Thymus (tissue), 11 donors: Measurements from ENCODE around the gene MYNN. TPM values are rescaled to one million over a fixed set of nuclear protein-coding genes. Genes with fewer than 3 reads are reported as not detected.

ENCODE experiments used
- DNase-seq, 9 donors: peaks; one replicate each; pipeline ENCODE4 v3.0.0-alpha.2; 2013; ENCODE audit warnings: low spot score in 9 of 9, low read depth in 6 of 9, missing footprints in 1 of 9
- H3K27ac ChIP-seq, 2 donors: one replicate each; pipeline ENCODE4 v1.5.1; 2013; ENCODE audit warnings: control low read depth in 1 of 2, low read depth in 1 of 2, low read length in 1 of 2, mild to moderate bottlenecking in 1 of 2, moderate library complexity in 1 of 2
- H3K27me3 ChIP-seq, 2 donors: one replicate each; pipeline ENCODE4 v1.5.1; 2013; ENCODE audit warnings: low read length in 1 of 2; ENCODE audit not compliant: control insufficient read depth in 2 of 2, insufficient read depth in 1 of 2
- H3K36me3 ChIP-seq, 2 donors: one replicate each; pipeline ENCODE4 v1.5.1; 2013; ENCODE audit warnings: low read length in 1 of 2, mild to moderate bottlenecking in 1 of 2, moderate library complexity in 1 of 2; ENCODE audit not compliant: control insufficient read depth in 2 of 2, insufficient read depth in 2 of 2
- H3K4me1 ChIP-seq, 2 donors: one replicate each; pipeline ENCODE4 v1.5.1; 2013; ENCODE audit warnings: low read length in 2 of 2; ENCODE audit not compliant: control insufficient read depth in 2 of 2, insufficient read depth in 2 of 2
- H3K4me3 ChIP-seq, 2 donors: one replicate each; pipeline ENCODE4 v1.5.1; 2013; ENCODE audit warnings: low read length in 2 of 2, control low read depth in 1 of 2, mild to moderate bottlenecking in 1 of 2
- H3K9me3 ChIP-seq, 2 donors: one replicate each; pipeline ENCODE4 v1.5.1; 2013; ENCODE audit warnings: low read length in 1 of 2, mild to moderate bottlenecking in 1 of 2; ENCODE audit not compliant: control insufficient read depth in 2 of 2, insufficient read depth in 1 of 2
- WGBS: extraction: QIAGEN DNeasy Blood & Tissue Kit; methylation state at CpG from one replicate; pipeline ENCODE4 v1.1.7; 2013; 5-methylcytosine and 5-hydroxymethylcytosine counted together
- polyA plus RNA-seq: library from polyadenylated mRNA; stranded (reverse); fragments of 200-250 nt; gene quantifications from one replicate; pipeline ENCODE4 v1.2.3, GENCODE V29; 2013
- total RNA-seq: library from RNA; stranded (reverse); fragments of 120-200 nt; gene quantifications from one replicate; pipeline ENCODE4 v1.2.4, GENCODE V29; 2013
- donor health status: healthy.

MYNN gene
- total and polyA plus RNA-seq, 2 donors: 15.4 to 26.1 TPM

- no peaks in the 10 kb centered on the region for H3K27me3 ChIP-seq
- no peaks in the 10 kb centered on the region for H3K36me3 ChIP-seq
- no peaks in the 10 kb centered on the region for H3K4me1 ChIP-seq
- DNase-seq: no peak
- 97% methylated on average over 3 of the region's 3 CpGs for WGBS
- no peak overlapping the region for H3K4me3 ChIP-seq
- no peaks in the 10 kb centered on the region for H3K9me3 ChIP-seq
- H3K27ac ChIP-seq: no peak overlapping the region
Observed at GRCh38 chr3:169836942-169837275, 63.7 kb downstream of the MYNN start.

DNA sequence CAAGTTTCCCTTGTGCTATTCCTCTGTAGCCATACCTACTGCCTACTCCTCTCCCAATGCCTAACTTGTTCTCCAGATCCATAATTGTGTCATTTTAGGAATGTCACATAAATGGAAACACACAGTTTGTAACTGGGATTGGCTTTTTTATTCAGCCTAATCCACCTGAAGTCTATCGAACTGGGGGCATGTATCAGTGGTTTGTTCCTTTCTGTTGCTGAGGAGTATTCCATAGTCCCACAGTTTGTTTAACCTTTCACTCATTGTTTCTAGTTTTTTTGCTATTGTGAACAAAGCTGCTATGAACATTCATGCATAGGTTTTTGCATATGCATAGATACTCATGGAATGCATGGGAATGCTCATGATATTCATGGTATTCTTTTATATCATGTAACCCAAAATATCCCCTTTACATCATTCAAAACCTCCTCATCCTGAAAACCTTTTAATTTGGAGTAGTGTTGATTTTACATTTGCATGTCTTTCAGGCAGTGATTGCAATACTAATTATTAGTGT lies 65.4 kb downstream of the MYNN start:
- Histone ChIP-seq H3K9me3 (no peaks in the 10 kb centered on the region), H3K27me3 (no peaks in the 10 kb centered on the region), H3K4me1 (no peaks in the 10 kb centered on the region), H3K36me3 (no peaks in the 10 kb centered on the region), H3K27ac (no peak overlapping the region), H3K4me3 (no peak overlapping the region)
- 100% methylated on average over 1 of the region's 1 CpG for WGBS
- no peak for DNase-seq

Other genes with a start within 250 kb of the MYNN start
- 3.2 TPM for gene MECOM, start 109.7 kb upstream of the MYNN start, total RNA-seq
- 3.5 TPM for gene MECOM, start 109.7 kb upstream of the MYNN start, polyA plus RNA-seq
- 136 TPM for gene TERC, start 8.3 kb upstream of the MYNN start, total RNA-seq
- gene TERC, start 8.3 kb upstream of the MYNN start, polyA plus RNA-seq: not detected
- gene ACTRT3, start 3.8 kb upstream of the MYNN start, total RNA-seq: 1.0 TPM
- 1.5 TPM for gene ACTRT3, start 3.8 kb upstream of the MYNN start, polyA plus RNA-seq
- 0.05 TPM for gene LRRIQ4, start 39.5 kb downstream of the MYNN start, total RNA-seq
- gene LRRIQ4, start 39.5 kb downstream of the MYNN start, polyA plus RNA-seq: 0.07 TPM
- gene LRRC34, start 39.5 kb downstream of the MYNN start, total RNA-seq: 5.9 TPM
- 2.6 TPM for gene LRRC34, start 39.5 kb downstream of the MYNN start, polyA plus RNA-seq
- gene LRRC31, start 96.5 kb downstream of the MYNN start, total RNA-seq: 0.09 TPM
- 0.07 TPM for gene LRRC31, start 96.5 kb downstream of the MYNN start, polyA plus RNA-seq
- not detected for gene SAMD7, start 138.2 kb downstream of the MYNN start, total RNA-seq
- gene SAMD7, start 138.2 kb downstream of the MYNN start, polyA plus RNA-seq: not detected
- gene SEC62, start 193.4 kb downstream of the MYNN start, total RNA-seq: 61.7 TPM
- gene SEC62, start 193.4 kb downstream of the MYNN start, polyA plus RNA-seq: 39.2 TPM